GM12801 (cell line): Measurements from ENCODE around the gene FBXW5.

Experiments used
- CTCF ChIP-seq: IDR thresholded peaks from one replicate; pipeline ENCODE4 v1.5.1; 2011; ENCODE audit warnings: control low read depth; ENCODE audit not compliant: insufficient read length; ENCODE audit errors: extremely low read depth

FBXW5 gene

DNA sequence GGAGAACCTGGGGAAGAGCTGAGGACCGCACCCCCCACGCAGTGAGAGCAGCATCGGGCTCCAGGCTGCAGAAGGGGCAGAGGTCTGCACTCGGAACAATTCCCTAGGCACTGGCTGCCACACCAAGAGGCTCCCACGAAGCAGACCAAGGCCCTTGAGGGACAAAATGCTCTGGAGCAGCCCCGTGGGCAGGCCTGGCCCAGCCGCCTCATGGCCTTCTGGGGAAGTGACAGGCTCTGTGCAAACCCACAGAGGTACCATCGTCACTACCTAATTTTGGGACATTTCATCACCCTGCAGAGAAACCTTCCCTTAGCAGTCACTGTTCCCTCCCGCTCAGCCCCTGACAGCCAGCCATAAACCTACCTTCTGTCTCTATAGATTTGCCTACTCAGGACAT, 15.9 kb downstream of the FBXW5 start:
- no peak for TF ChIP-seq CTCF

GRCh38 chr9:136927343-136928271, 16.9 kb downstream of the FBXW5 start:
- TF ChIP-seq CTCF: no peak

DNA sequence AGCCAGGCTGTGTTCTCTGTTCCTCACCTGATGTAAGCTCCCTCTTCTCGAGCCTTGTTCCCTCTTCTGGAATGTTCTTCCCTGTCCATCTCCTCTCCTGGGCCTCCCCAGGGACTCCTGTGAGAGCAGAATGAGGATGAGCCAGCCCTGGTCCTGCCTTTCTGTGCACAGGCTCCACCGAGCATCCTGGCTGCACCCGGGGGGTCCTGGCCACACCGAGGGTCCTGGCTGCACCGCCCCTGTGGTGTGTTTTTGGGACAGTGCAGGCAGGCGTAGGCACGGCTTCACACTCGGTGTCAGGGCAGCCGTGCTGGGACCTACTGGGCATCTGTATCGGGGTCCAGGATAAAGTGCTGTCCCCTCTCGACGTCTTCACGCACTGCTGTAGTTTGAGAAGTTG, 17.8 kb downstream of the FBXW5 start:
- no peak for TF ChIP-seq CTCF

- TF ChIP-seq CTCF: no peak
Measured at GRCh38 chr9:136926154-136926704, 18.3 kb downstream of the FBXW5 start.

- no peak for TF ChIP-seq CTCF
Measured at GRCh38 chr9:136925414-136926153, 19.0 kb downstream of the FBXW5 start.

GRCh38 chr9:136923881-136924280, 20.7 kb downstream of the FBXW5 start:
- no peak for TF ChIP-seq CTCF

GRCh38 chr9:136922540-136922939, 22.0 kb downstream of the FBXW5 start:
- TF ChIP-seq CTCF: no peak
